K562 (cell line): ENCODE data around the gene LRRK2. TPM values are rescaled to one million over a fixed set of nuclear protein-coding genes. Genes with fewer than 3 reads are reported as not detected.

ENCODE experiments used
- ATAC-seq: fragments of 200-7000 bp; cut with Tn5 transposase; 3 replicates; pipeline ENCODE4 v1.9.1; 2020; ENCODE audit warnings: moderate library complexity
- BruUV-seq: library from RNA; stranded (reverse); fragments of 400-500 nt; replicated peaks from 2 replicates; lab custom pipeline; 2021; lab: Mats Ljungman, UMichigan
- CTCF ChIA-PET: fragments of 300-600 bp; formaldehyde crosslinking; extraction: SDS; loops from one replicate; lab custom pipeline; 2021; ENCODE audit warnings: low intra/inter-chr PET ratio; lab: Yijun Ruan, JAX
- POLR2A ChIA-PET: fragments of 300-600, 350-650 bp; sonication (Branson Sonifier 250); formaldehyde crosslinking; extraction: SDS; loops from one replicate; lab custom pipeline; 2021; ENCODE audit warnings: antibody characterized with exemption, inconsistent platforms; lab: Yijun Ruan, JAX
- DNase-seq, 4 experiments: peaks; one replicate each; pipeline versions ENCODE4 v3.0.0 to v3.0.0-alpha.2; 2011 to 2018; ENCODE audit warnings: low spot score in 3 of 4, mixed read lengths in 3 of 4; ENCODE audit errors: extremely low read depth in 1 of 4
- FAIRE-seq: peaks from 2 replicates; lab custom pipeline; 2011; peaks lifted over from hg19 to GRCh38; lab: Jason Lieb, UNC
- H2AFZ ChIP-seq: 2 replicates; pipeline ENCODE4 v1.6.0; 2011; ENCODE audit warnings: low read depth, low read length, control low read depth, inconsistent platforms
- H3K27ac ChIP-seq: fragments of 200-600 bp; 3 replicates; pipeline ENCODE4 v1.8.0; 2011; ENCODE audit warnings: low read depth, mild to moderate bottlenecking, control low read depth, inconsistent platforms, low read length, moderate library complexity, mixed read lengths; ENCODE audit errors: extremely low read depth
- H3K27me3 ChIP-seq, 2 experiments: fragments of 300-600 bp in 1 of 2; 2 replicates in 1 of 2; 3 replicates in 1 of 2; pipeline versions ENCODE4 v1.6.0 to v1.8.0; 2011; ENCODE audit warnings: inconsistent platforms in 2 of 2, low read length in 2 of 2, mild to moderate bottlenecking in 1 of 2, mixed read lengths in 1 of 2, moderate library complexity in 1 of 2; ENCODE audit not compliant: control insufficient read depth in 2 of 2, insufficient read depth in 2 of 2
- H3K36me3 ChIP-seq: fragments of 300-600 bp; 3 replicates; pipeline ENCODE4 v1.8.0; 2011; ENCODE audit warnings: mild to moderate bottlenecking, low read length, inconsistent platforms; ENCODE audit not compliant: control insufficient read depth, insufficient read depth
- H3K4me1 ChIP-seq, 2 experiments: fragments of 200-600 bp in 1 of 2; replicated peaks in 1 of 2; 2 replicates in 1 of 2; 3 replicates in 1 of 2; pipeline versions ENCODE4 v1.5.1 to v1.8.0; 2011; ENCODE audit warnings: inconsistent platforms in 2 of 2, low read length in 2 of 2, mild to moderate bottlenecking in 1 of 2, mixed read lengths in 1 of 2, moderate library complexity in 1 of 2; ENCODE audit not compliant: control insufficient read depth in 2 of 2, insufficient read depth in 2 of 2
- H3K4me2 ChIP-seq: 2 replicates; pipeline ENCODE4 v1.6.1; 2011; ENCODE audit warnings: low read length, control low read depth, inconsistent platforms, mixed read lengths; ENCODE audit not compliant: insufficient read depth
- H3K4me3 ChIP-seq: fragments of 200-600 bp; sonication (generic), shearing (Covaris generic); 2 replicates; pipeline ENCODE4 v1.5.1; 2016; ENCODE audit warnings: control low read depth, inconsistent platforms
- H3K79me2 ChIP-seq: fragments of 200-600 bp; 3 replicates; pipeline ENCODE4 v1.8.0; 2011; ENCODE audit warnings: low read length, inconsistent platforms; ENCODE audit not compliant: control insufficient read depth, insufficient read depth
- H3K9ac ChIP-seq, 2 experiments: 2 replicates each; pipeline versions ENCODE4 v1.6.0 to v1.6.1; 2011; ENCODE audit warnings: low read depth in 2 of 2, low read length in 2 of 2, control low read depth in 1 of 2, inconsistent platforms in 1 of 2, mild to moderate bottlenecking in 1 of 2, mixed read lengths in 1 of 2; ENCODE audit not compliant: insufficient read depth in 1 of 2
- H3K9me1 ChIP-seq: one replicate; pipeline ENCODE4 v1.6.0; 2011; ENCODE audit warnings: inconsistent platforms, mild to moderate bottlenecking, low read length, moderate library complexity; ENCODE audit not compliant: control insufficient read depth, insufficient read depth
- H3K9me3 ChIP-seq: replicated peaks from 2 replicates; pipeline ENCODE4 v1.5.1; 2011; ENCODE audit warnings: low read depth, low read length, inconsistent platforms; ENCODE audit not compliant: control insufficient read depth, insufficient read depth
- H4K20me1 ChIP-seq: replicated peaks from 2 replicates; pipeline ENCODE4 v1.6.1; 2011; ENCODE audit warnings: low read length, inconsistent platforms, mixed read lengths; ENCODE audit not compliant: control insufficient read depth, insufficient read depth
- CBX2 ChIP-seq: fragments of 200-600 bp; sonication (generic); IDR thresholded peaks from one replicate; pipeline ENCODE4 v1.6.1; 2012; ENCODE audit warnings: mild to moderate bottlenecking, low read length, inconsistent platforms; ENCODE audit not compliant: insufficient read depth, poor library complexity, severe bottlenecking
- HDAC8 ChIP-seq: fragments of 450-650 bp; IDR thresholded peaks from 2 replicates; pipeline ENCODE4 v1.6.1; 2016; ENCODE audit warnings: mild to moderate bottlenecking, missing genetic modification characterization, moderate library complexity, missing compliant biosample characterization
- HIVEP1 ChIP-seq: fragments of 250-450 bp; sonication (Bioruptor Pico); IDR thresholded peaks from 2 replicates; pipeline ENCODE4 v1.4.0; 2020; ENCODE audit warnings: mild to moderate bottlenecking
- MTF1 ChIP-seq: fragments of 250-450 bp; sonication (Bioruptor Pico); IDR thresholded peaks from 2 replicates; pipeline ENCODE4 v1.9.0; 2021; ENCODE audit warnings: moderate library complexity, mild to moderate bottlenecking, inconsistent platforms, borderline replicate concordance
- MYNN ChIP-seq, 2 experiments: sonication (generic); formaldehyde crosslinking in 1 of 2; IDR thresholded peaks; 2 replicates each; pipeline versions ENCODE4 v1.5.0 to v1.6.1; 2016 to 2020; ENCODE audit warnings: antibody characterized with exemption in 1 of 2, missing genetic modification reagents in 1 of 2
- NFYB ChIP-seq: IDR thresholded peaks from 2 replicates; pipeline ENCODE4 v1.6.1; 2011; ENCODE audit warnings: mild to moderate bottlenecking, moderate library complexity; ENCODE audit not compliant: insufficient read length; ENCODE audit errors: extremely low read depth
- PHB ChIP-seq: fragments of 250-450 bp; sonication (Bioruptor Pico); IDR thresholded peaks from 2 replicates; pipeline ENCODE4 v1.5.0; 2021
- SMARCC2 ChIP-seq: fragments of 450-650 bp; IDR thresholded peaks from 2 replicates; pipeline ENCODE4 v1.6.1; 2017; ENCODE audit warnings: antibody characterized with exemption, moderate library complexity, mild to moderate bottlenecking, low read depth
- ZC3H4 ChIP-seq: sonication (generic); formaldehyde crosslinking; IDR thresholded peaks from 2 replicates; pipeline ENCODE4 v1.9.0; 2021; ENCODE audit warnings: missing genetic modification reagents, borderline replicate concordance
- WGBS: fragments of 100-300 bp; shearing (Covaris generic); methylation state at CpG from one replicate; pipeline ENCODE4 v1.1.6; 2016; ENCODE audit warnings: low coverage, mixed read lengths; ENCODE audit not compliant: insufficient coverage; ENCODE audit errors: missing lambda C conversion rate; 5-methylcytosine and 5-hydroxymethylcytosine counted together
- in situ Hi-C: fragments of 300-500 bp; cut with MboI; formaldehyde crosslinking; loops from 4 replicates; pipeline ENCODE4 v1.15.0; 2018; ENCODE audit warnings: inconsistent platforms, mixed read lengths
- intact Hi-C: fragments of 100-400 bp; cut with micrococcal nuclease; formaldehyde crosslinking; loops from 2 replicates; pipeline ENCODE4 v1.14.2; 2022
- polyA plus RNA-seq, 8 experiments: library from polyadenylated mRNA; depleted of rRNA in 4 of 8; stranded (reverse) in 5 of 8; unstranded in 3 of 8; fragments of >200 nt; fragmentation: Nextera tagmentation in 2 of 8; fragmentation: Illumina TruSeq in 1 of 8; extraction: Ambion mirVana in 2 of 8; extraction: Trizol in 1 of 8; gene quantifications; 2 replicates each; pipeline versions ENCODE4 v1.2.1 to v1.2.3, GENCODE V29; 2011 to 2014; ENCODE audit warnings: inconsistent platforms in 1 of 8, missing spikeins in 1 of 8
- total RNA-seq, 7 experiments: library from RNA; depleted of rRNA in 6 of 7; stranded (reverse); fragments of >200 nt in 6 of 7; fragmentation: Illumina TruSeq in 2 of 7; extraction: Trizol in 2 of 7; gene quantifications; 2 replicates each; pipeline versions ENCODE4 v1.2.1 to v1.2.3, GENCODE V29; 2011 to 2021; ENCODE audit warnings: low replicate concordance in 1 of 7
- TF ChIP-seq, protein P1 (sequence below): sonication (generic); formaldehyde crosslinking; IDR thresholded peaks from 2 replicates; pipeline ENCODE4 v1.9.0; 2022; ENCODE audit warnings: mild to moderate bottlenecking, missing genetic modification reagents
- TF ChIP-seq, protein P2 (sequence below): sonication (generic); IDR thresholded peaks from 2 replicates; pipeline ENCODE4 v1.6.1; 2016

Gene LRRK2
- total and polyA plus RNA-seq, 9 of the 15 experiments (the other 6 are each of a cell fraction or from before 2014, with no cell fraction given): 0.03 to 0.89 (median 0.31) TPM

DNA sequence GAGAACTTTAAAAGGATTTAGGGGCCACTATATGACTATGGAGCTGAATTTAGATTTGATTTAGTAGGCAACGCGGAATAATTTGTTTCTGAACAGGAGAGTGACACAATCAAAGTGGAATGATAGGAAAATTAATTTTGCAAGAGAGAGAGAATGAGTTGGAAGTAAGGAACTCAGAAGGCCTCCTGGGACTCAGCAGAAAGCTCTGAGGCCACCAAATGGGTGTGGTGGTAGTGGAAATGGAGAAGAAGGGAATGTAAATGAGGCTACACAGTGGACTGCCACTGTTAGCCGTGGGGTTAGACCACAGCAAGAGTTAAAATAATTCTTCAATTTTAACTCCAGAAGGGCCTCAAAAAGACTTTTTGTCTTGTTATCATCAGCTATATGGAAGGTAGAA lies 102.7 kb downstream of the LRRK2 start:
- intact Hi-C loops (no loop called here), in situ Hi-C loops (no loop called here)
- no peak for FAIRE-seq

More for the DNA sequence above, 102.7 kb downstream of the LRRK2 start:
- no peak overlapping the region for H3K4me2 ChIP-seq
- BruUV-seq: no TSS peak
- no peak overlapping the region for H3K27ac ChIP-seq
- TF ChIP-seq PHB (CRISPR knock-in tag) (no peak), HIVEP1 (CRISPR knock-in tag) (no peak), MYNN (IDR thresholded peaks at IDR 0.05) (no peak), MYNN (CRISPR knock-in tag; IDR thresholded peaks at IDR 0.05) (no peak), ZC3H4 (CRISPR knock-in tag) (no peak), CBX2 (no peak), MTF1 (CRISPR knock-in tag) (no peak), NFYB (no peak), HDAC8 (tag) (no peak), SMARCC2 (no peak)
- TF ChIP-seq, protein P1, sequence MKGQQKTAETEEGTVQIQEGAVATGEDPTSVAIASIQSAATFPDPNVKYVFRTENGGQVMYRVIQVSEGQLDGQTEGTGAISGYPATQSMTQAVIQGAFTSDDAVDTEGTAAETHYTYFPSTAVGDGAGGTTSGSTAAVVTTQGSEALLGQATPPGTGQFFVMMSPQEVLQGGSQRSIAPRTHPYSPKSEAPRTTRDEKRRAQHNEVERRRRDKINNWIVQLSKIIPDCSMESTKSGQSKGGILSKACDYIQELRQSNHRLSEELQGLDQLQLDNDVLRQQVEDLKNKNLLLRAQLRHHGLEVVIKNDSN (CRISPR knock-in tag): no peak
- TF ChIP-seq, protein P2, sequence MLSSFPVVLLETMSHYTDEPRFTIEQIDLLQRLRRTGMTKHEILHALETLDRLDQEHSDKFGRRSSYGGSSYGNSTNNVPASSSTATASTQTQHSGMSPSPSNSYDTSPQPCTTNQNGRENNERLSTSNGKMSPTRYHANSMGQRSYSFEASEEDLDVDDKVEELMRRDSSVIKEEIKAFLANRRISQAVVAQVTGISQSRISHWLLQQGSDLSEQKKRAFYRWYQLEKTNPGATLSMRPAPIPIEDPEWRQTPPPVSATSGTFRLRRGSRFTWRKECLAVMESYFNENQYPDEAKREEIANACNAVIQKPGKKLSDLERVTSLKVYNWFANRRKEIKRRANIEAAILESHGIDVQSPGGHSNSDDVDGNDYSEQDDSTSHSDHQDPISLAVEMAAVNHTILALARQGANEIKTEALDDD: no peak
- POLR2A ChIA-PET: no interaction called here
- H3K9ac ChIP-seq: no peak overlapping the region
- ATAC-seq: no peak
- CTCF ChIA-PET: no interaction called here
- H3K4me3 ChIP-seq: no peak overlapping the region
- no peaks in the 10 kb centered on the region for H3K27me3 ChIP-seq
- H3K36me3 ChIP-seq: no peaks in the 10 kb centered on the region
- H3K4me1 ChIP-seq: no peaks in the 10 kb centered on the region
- H3K9me1 ChIP-seq: no peaks in the 10 kb centered on the region
- 6% methylated on average over 3 of the region's 3 CpGs for WGBS
- H3K9me3 ChIP-seq: no peaks in the 10 kb centered on the region; the same call in 1 of the 2 replicates
- no peak for DNase-seq
- H4K20me1 ChIP-seq: no peaks in the 10 kb centered on the region
- H2AFZ ChIP-seq: no peak overlapping the region
- no peaks in the 10 kb centered on the region for H3K79me2 ChIP-seq
